ENCODE measurements around the gene KIAA1755. TPM values are rescaled to one million over a fixed set of nuclear protein-coding genes. Genes with fewer than 3 reads are reported as not detected.

The KIAA1755 gene
- total RNA-seq, 1 experiment from 2014 or later, result not detected

DNA sequence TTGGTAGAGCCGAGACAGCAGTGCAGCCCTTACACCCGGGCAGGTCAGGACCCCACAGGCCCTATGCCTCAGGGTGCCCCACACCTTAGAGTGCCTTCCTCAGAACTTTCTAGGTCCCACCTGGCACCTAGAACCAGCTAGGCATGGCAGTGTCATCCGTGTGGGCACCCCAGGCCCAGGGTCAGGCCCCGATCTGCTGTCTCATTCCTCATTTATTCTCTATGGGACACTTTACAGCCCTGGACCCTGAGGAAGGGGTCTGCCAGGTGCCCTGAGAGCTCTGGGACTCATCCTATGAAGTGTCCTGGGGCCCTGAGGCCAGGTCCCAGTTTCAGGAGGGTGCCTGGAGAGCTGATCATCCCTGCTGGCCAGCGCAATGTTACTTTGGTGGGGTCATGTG lies 35.3 kb upstream of the KIAA1755 start:
- H3K4me3 ChIP-seq (ENCODE audit: low read depth, low read length, poor library complexity, severe bottlenecking), result no peak overlapping the region
- no peaks in the 10 kb centered on the region for H3K36me3 ChIP-seq (ENCODE audit: insufficient read depth, low read length, poor library complexity, severe bottlenecking)
- no peaks in the 10 kb centered on the region for H3K9me3 ChIP-seq (ENCODE audit: low read depth, low read length, poor library complexity, severe bottlenecking)
- intact Hi-C loops (cut with micrococcal nuclease; ENCODE audit: unreplicated experiment), result no loop called here
- POLR2A ChIA-PET (ENCODE audit: low non-redundant PET), result no interaction called here
- no peak for DNase-seq (ENCODE audit: low spot score)
- H3K27ac ChIP-seq (ENCODE audit: low read depth, low read length, poor library complexity, severe bottlenecking), result no peak overlapping the region
- BruUV-seq (replicated peaks), result no TSS peak
- CTCF ChIA-PET, result no interaction called here
- H3K27me3 ChIP-seq (replicated peaks; ENCODE audit: insufficient read depth, low read depth, low read length, poor library complexity), result peaks cover 6% of the 10 kb centered on the region
- TF ChIP-seq, protein P1, sequence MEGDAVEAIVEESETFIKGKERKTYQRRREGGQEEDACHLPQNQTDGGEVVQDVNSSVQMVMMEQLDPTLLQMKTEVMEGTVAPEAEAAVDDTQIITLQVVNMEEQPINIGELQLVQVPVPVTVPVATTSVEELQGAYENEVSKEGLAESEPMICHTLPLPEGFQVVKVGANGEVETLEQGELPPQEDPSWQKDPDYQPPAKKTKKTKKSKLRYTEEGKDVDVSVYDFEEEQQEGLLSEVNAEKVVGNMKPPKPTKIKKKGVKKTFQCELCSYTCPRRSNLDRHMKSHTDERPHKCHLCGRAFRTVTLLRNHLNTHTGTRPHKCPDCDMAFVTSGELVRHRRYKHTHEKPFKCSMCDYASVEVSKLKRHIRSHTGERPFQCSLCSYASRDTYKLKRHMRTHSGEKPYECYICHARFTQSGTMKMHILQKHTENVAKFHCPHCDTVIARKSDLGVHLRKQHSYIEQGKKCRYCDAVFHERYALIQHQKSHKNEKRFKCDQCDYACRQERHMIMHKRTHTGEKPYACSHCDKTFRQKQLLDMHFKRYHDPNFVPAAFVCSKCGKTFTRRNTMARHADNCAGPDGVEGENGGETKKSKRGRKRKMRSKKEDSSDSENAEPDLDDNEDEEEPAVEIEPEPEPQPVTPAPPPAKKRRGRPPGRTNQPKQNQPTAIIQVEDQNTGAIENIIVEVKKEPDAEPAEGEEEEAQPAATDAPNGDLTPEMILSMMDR (conservative IDR thresholded peaks at IDR 0.05; ENCODE audit: low read depth, low read length), result no peak
- no peak for TF ChIP-seq EZH2 (IDR thresholded peaks at IDR 0.05; ENCODE audit: borderline replicate concordance, low read depth, low read length, poor library complexity, severe bottlenecking)
- H3K4me1 ChIP-seq (ENCODE audit: insufficient read depth, low read length, poor library complexity, severe bottlenecking), result no peaks in the 10 kb centered on the region

- CTCF ChIA-PET, result no interaction called here
- Histone ChIP-seq H3K27me3 (replicated peaks; ENCODE audit: insufficient read depth, low read depth, low read length, poor library complexity) (no peaks in the 10 kb centered on the region), H3K36me3 (ENCODE audit: insufficient read depth, low read length, poor library complexity, severe bottlenecking) (no peaks in the 10 kb centered on the region), H3K9me3 (ENCODE audit: low read depth, low read length, poor library complexity, severe bottlenecking) (no peaks in the 10 kb centered on the region), H3K27ac (ENCODE audit: low read depth, low read length, poor library complexity, severe bottlenecking) (no peak overlapping the region), H3K4me3 (ENCODE audit: low read depth, low read length, poor library complexity, severe bottlenecking) (no peak overlapping the region), H3K4me1 (ENCODE audit: insufficient read depth, low read length, poor library complexity, severe bottlenecking) (no peaks in the 10 kb centered on the region)
- no peak for DNase-seq (ENCODE audit: low spot score)
- BruUV-seq (replicated peaks), result no TSS peak
- intact Hi-C loops (cut with micrococcal nuclease; ENCODE audit: unreplicated experiment), result no loop called here
- TF ChIP-seq, protein P1 (conservative IDR thresholded peaks at IDR 0.05; ENCODE audit: low read depth, low read length), result no peak
- TF ChIP-seq EZH2 (IDR thresholded peaks at IDR 0.05; ENCODE audit: borderline replicate concordance, low read depth, low read length, poor library complexity, severe bottlenecking), result no peak
- POLR2A ChIA-PET (ENCODE audit: low non-redundant PET), result no interaction called here
Observed at GRCh38 chr20:38294076-38294591, 33.6 kb upstream of the KIAA1755 start.

DNA sequence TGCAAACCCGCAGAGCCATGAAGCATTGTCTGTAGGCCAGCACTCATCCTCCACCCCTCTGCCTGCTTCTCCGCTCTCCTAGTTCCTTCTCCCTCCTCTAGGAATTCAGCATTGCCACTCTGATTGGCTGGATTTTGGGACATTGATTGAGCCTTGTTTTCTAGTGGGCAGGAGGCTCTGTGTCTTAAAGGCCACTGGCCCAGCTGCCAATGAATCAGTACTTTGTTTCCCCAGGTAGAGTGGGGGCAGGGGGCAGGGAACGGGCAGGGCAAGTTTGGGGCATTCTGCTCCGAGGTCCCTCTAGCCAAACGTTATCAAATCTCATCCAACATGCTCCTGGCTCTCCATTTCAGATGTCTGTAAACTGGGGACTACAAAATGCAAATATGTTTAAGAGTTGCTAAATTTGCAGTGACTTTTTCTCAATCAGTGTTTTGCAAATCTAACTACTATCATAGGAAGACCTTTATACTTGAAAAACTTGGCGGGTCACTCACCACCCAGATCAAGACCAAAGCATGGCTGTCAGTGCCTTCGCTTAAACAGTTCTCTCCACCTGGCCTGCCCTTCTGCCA lies 33.0 kb upstream of the KIAA1755 start:
- no peak for DNase-seq (ENCODE audit: low spot score)
- Histone ChIP-seq H3K4me3 (ENCODE audit: low read depth, low read length, poor library complexity, severe bottlenecking) (no peak overlapping the region), H3K9me3 (ENCODE audit: low read depth, low read length, poor library complexity, severe bottlenecking) (no peaks in the 10 kb centered on the region), H3K36me3 (ENCODE audit: insufficient read depth, low read length, poor library complexity, severe bottlenecking) (no peaks in the 10 kb centered on the region), H3K27me3 (replicated peaks; ENCODE audit: insufficient read depth, low read depth, low read length, poor library complexity) (no peaks in the 10 kb centered on the region), H3K27ac (ENCODE audit: low read depth, low read length, poor library complexity, severe bottlenecking) (no peak overlapping the region), H3K4me1 (ENCODE audit: insufficient read depth, low read length, poor library complexity, severe bottlenecking) (no peaks in the 10 kb centered on the region)
- POLR2A ChIA-PET (ENCODE audit: low non-redundant PET), result no interaction called here
- TF ChIP-seq, protein P1 (conservative IDR thresholded peaks at IDR 0.05; ENCODE audit: low read depth, low read length), result no peak
- no peak for TF ChIP-seq EZH2 (IDR thresholded peaks at IDR 0.05; ENCODE audit: borderline replicate concordance, low read depth, low read length, poor library complexity, severe bottlenecking)
- CTCF ChIA-PET, result no interaction called here
- no TSS peak for BruUV-seq (replicated peaks)
- intact Hi-C loops (cut with micrococcal nuclease; ENCODE audit: unreplicated experiment), result no loop called here
